Mesodermal cell (in vitro differentiated cells): ENCODE measurements around the gene RGP1. TPM values are rescaled to one million over a fixed set of nuclear protein-coding genes. Genes with fewer than 3 reads are reported as not detected.

Source experiments
- H3K27ac ChIP-seq: 2 replicates; pipeline ENCODE4 v1.7.0; 2013; ENCODE audit warnings: mild to moderate bottlenecking, low read depth, low read length, moderate library complexity; ENCODE audit not compliant: severe bottlenecking
- H3K36me3 ChIP-seq: 2 replicates; pipeline ENCODE4 v1.7.1; 2013; ENCODE audit warnings: mild to moderate bottlenecking, low read length, moderate library complexity; ENCODE audit not compliant: control insufficient read depth, insufficient read depth
- H3K4me1 ChIP-seq: one replicate; pipeline ENCODE4 v1.7.1; 2013; ENCODE audit warnings: mild to moderate bottlenecking, low read length; ENCODE audit not compliant: insufficient read depth, control insufficient read depth, poor library complexity, severe bottlenecking
- H3K4me3 ChIP-seq: 2 replicates; pipeline ENCODE4 v1.7.0; 2013; ENCODE audit warnings: low read length, control low read depth, mild to moderate bottlenecking; ENCODE audit not compliant: insufficient read depth, poor library complexity, severe bottlenecking; ENCODE audit errors: extremely low read depth
- H3K9me3 ChIP-seq: 2 replicates; pipeline ENCODE4 v1.7.1; 2013; ENCODE audit warnings: mild to moderate bottlenecking, low read length, moderate library complexity; ENCODE audit not compliant: control insufficient read depth
- WGBS, 2 experiments: methylation state at CpG; one replicate each; pipeline ENCODE4 v1.1.5; 2013; ENCODE audit warnings: missing lambda C conversion rate in 2 of 2; ENCODE audit not compliant: insufficient coverage in 2 of 2; 5-methylcytosine and 5-hydroxymethylcytosine counted together
- polyA plus RNA-seq, 2 experiments: library from polyadenylated mRNA; stranded (reverse); fragments of 50-300 nt; gene quantifications; one replicate each; pipeline ENCODE4 v1.2.3, GENCODE V29; 2013

Gene RGP1, protein sequence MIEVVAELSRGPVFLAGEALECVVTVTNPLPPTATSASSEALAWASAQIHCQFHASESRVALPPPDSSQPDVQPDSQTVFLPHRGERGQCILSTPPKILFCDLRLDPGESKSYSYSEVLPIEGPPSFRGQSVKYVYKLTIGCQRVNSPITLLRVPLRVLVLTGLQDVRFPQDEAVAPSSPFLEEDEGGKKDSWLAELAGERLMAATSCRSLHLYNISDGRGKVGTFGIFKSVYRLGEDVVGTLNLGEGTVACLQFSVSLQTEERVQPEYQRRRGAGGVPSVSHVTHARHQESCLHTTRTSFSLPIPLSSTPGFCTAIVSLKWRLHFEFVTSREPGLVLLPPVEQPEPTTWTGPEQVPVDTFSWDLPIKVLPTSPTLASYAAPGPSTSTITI
- polyA plus RNA-seq (2013, experiment 1 of 2) = 19.8 TPM
- polyA plus RNA-seq (2013, experiment 2 of 2) = 18.2 TPM

DNA sequence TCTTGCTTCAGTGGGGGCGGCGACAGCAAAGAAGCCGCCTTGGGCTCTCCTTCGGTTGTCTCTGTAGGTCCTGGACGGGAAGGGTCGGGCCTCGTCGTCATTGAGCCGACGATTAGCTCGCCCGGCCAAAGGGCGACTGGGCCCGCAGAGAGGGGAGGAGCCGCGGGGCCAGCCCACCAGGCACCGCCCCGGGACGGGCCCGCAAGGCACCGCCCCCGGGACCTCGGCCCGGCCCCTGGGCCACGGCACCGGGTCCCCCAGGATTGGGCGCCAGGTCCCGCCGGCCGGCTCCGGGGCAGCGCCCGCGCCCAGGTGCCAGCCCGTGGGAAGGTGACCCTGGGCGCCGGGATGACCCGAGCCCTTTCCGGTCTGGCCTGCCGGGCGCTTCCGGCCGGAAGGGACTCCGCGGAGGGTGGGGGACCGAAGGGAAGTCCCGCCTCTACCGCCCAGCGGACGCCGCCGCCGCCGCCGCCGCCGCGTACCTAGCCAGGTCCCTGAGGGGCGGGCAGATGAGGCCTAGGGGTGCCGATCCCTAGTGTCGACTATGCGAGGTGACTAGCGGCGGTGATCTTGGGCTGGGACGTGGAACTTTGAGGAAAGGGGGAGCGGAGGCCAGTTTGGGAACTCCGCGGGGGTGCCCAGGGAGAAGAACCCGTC lies at the start of gene RGP1, which contains the start of gene GBA2:
Gene RGP1 (plus strand): TSS at position 430 of the 657 bp plus-strand sequence. CDS start 469 bp downstream, outside the sequence.
Gene GBA2 (minus strand): TSS at position 371 of the 657 bp plus-strand sequence. CDS start 524 bp downstream, outside the sequence.
- H3K4me3 ChIP-seq = peak within 1 kb of the TSS; percentile 89
- 0% methylated on average over 40 to 68 of the region's 69 CpGs for WGBS, 2 experiments
- peaks cover 30% of the 10 kb centered on the region for H3K4me1 ChIP-seq
- peak within 1 kb of the TSS; percentile 60 for H3K27ac ChIP-seq
- no peaks in the 10 kb centered on the region for H3K9me3 ChIP-seq
- H3K36me3 ChIP-seq = peaks cover 58% of the 10 kb centered on the region

DNA sequence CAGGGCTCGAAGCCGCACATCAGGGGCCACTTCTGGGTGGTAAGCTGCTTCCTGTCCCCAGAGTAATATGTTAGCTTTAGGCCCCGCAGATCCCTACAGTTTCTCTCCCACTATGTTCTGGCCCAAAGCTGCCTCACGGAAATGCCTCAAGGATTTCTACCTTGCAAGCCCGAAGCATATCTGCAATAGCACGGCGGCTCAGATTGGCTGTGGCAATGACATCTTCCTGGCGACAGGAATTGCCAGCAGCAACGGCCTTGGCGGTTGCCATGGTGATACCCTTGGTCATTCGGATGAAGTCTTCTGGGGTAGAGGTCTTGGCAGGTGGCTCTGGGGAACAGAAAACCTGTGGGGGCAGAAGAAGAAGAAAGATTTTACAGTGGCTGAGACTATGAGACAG lies 49.1 kb upstream of the RGP1 start:
- Histone ChIP-seq H3K9me3 (no peaks in the 10 kb centered on the region), H3K27ac (no peak overlapping the region), H3K36me3 (peaks cover 96% of the 10 kb centered on the region), H3K4me1 (no peaks in the 10 kb centered on the region), H3K4me3 (no peak overlapping the region)
- 92 to 94% methylated on average over 10 to 11 of the region's 11 CpGs for WGBS, 2 experiments

DNA sequence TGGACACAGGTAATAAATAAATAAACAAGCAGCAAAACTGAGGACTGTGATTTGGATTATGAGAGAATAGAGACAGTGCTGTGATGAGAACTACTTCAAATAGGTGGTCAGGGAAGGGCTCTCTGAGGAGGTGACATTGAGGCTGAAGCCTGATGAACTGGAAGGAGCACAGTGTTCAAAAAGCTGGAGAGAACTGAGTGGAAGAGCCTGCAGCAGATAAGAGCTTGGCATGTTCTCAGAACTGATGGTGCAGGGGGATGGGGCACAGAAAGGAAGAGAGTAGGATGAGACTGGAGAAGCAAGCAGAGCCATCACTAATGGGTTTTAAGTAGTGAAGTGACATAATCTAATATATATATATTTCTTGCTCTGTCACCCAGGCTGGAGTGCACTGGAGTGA lies 48.1 kb upstream of the RGP1 start:
- Histone ChIP-seq H3K36me3 (peaks cover 99% of the 10 kb centered on the region), H3K4me1 (no peaks in the 10 kb centered on the region), H3K9me3 (no peaks in the 10 kb centered on the region), H3K27ac (no peak overlapping the region), H3K4me3 (no peak overlapping the region)

DNA sequence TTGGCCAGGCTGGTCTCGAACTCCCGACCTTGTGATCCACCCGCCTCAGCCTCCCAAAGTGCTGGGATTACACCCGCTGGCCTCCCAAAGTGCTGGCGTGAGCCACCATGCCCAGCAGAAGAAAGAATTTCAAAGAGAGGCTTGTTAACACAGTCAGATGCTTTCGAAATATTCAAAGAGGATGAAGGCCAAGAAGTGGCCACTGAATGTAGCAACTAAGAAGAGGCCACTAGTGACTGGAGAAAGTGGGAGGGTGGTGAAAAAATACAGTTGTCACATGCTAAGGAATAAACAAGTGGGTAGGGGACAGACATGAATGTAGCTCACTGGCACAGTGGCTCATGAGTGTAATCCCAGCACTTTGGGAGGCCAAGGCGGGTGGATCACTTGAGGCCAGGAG lies 46.4 kb upstream of the RGP1 start:
- no peaks in the 10 kb centered on the region for H3K4me1 ChIP-seq
- H3K27ac ChIP-seq = no peak overlapping the region
- H3K9me3 ChIP-seq = no peaks in the 10 kb centered on the region
- H3K4me3 ChIP-seq = no peak overlapping the region
- H3K36me3 ChIP-seq = peaks cover 100% of the 10 kb centered on the region
- 96 to 98% methylated on average over 7 of the region's 7 CpGs for WGBS, 2 experiments

DNA sequence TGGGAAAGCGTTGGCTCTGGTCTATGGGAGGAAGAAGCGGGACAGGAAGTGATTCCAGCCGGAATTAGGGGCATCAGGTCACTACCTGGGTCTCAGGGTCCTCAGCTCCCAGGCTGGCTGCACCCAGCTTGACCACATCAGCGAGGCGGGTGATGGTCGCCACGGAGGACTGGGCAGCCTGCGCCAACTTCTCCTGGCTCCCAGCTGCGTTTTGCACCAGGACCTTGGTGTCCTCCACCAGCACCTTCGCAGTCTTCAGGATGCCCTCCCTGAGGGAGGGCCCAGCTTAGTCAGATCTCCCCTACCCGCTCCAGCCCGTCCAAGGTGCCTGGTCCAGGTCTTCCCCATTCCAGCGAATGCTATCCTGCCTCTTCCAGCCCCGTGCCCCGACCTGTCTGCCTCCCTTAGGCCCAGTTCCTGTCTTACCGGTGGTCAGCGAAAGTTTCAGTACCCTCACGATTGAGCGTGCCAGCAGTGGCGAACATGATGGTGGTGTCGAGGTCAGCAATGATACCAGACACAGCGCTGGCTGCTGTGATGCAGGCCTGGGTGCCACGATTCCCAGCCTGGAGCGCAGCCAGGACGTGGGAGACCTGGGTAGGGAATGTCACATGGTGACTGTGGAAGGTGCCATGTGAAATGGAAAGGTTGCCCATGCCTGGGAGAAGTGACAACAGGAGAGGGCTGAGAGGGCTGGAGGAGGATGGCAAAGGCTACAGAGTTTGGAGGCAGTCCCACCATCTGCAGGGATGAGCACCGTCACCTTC lies 45.0 kb upstream of the RGP1 start:
- Histone ChIP-seq H3K4me1 (no peaks in the 10 kb centered on the region), H3K9me3 (no peaks in the 10 kb centered on the region), H3K27ac (no peak overlapping the region), H3K4me3 (no peak overlapping the region), H3K36me3 (peaks cover 100% of the 10 kb centered on the region)
- WGBS, 2 experiments = 94 to 96% methylated on average over 25 to 26 of the region's 26 CpGs

DNA sequence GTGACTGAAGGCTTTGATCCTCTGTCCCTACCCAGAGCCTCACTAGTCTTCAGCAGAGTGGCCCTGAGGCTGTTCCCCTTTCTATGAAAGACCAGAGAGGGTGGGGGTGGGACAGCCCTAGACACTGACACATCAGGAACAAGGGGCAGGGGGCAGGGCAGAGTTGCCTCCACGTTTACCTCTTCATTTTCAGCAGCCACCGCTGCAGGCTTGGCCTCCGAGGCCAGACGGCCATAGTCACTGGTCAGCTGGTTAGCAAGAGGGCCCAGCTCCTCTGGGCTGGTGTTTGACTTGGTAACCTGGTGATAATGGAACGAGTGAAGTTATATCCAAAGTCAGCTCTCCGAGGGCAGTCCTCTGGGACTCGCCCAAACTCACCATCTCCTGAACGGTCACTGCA lies 43.7 kb upstream of the RGP1 start:
- WGBS, 2 experiments = 87% methylated on average over 8 of the region's 8 CpGs
- H3K36me3 ChIP-seq = peaks cover 100% of the 10 kb centered on the region

DNA sequence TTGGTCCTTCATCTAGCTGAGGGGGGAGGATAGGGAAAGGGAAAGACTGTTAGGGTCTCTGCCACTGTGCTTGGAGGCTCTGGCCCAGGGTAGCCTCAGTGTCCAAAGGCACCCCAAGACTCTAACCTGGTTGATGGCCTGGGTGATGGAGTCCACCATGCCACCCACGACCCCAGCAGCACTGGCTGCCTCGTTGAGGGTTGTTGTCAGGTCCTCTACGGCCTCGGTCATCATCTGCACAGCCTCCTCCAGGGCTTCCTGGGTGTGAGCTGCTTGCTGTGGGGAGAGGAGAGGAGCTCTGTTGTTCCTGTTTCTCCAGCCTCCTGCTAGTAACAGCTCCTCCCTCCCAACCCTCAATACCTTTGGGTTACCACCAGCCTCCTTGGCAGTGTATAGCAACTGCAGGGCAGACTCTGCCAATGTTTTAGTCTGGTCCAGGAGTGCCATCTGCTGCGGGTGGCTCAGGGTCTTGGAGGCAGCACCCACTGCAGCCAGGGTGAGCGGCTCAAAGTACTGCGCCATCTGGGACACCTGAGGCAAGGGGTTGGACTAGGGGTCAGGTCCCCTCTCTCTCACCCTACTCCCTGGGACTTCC lies 43.2 kb upstream of the RGP1 start:
- H3K4me1 ChIP-seq = no peaks in the 10 kb centered on the region
- 100% methylated on average over 4 to 5 of the region's 7 CpGs for WGBS, 2 experiments
- no peaks in the 10 kb centered on the region for H3K9me3 ChIP-seq
- H3K27ac ChIP-seq = no peak overlapping the region
- peaks cover 100% of the 10 kb centered on the region for H3K36me3 ChIP-seq
- H3K4me3 ChIP-seq = no peak overlapping the region

More for the DNA sequence above, 43.7 kb upstream of the RGP1 start:
- H3K4me3 ChIP-seq = no peak overlapping the region
- no peaks in the 10 kb centered on the region for H3K9me3 ChIP-seq
- no peaks in the 10 kb centered on the region for H3K4me1 ChIP-seq
- no peak overlapping the region for H3K27ac ChIP-seq

DNA sequence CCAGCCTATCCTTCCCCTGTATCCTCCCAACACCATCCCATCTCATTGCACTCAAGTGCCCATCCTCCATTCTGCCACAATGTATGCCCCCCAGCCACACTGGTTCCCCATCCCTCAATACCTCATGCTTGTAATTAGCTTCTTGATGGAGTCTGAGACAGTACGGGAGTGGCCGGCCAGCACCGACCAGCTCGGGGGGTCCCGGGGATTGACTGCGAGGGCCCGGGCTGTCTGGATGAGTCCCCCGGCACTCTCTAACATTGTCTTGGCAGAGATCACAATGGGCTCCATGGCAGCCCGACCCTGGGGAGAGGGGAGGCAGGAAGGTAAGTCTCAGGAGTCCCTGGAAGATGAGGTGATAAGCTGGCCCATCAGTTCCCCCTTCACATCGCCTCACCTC lies 42.1 kb upstream of the RGP1 start:
- Histone ChIP-seq H3K4me3 (no peak overlapping the region), H3K9me3 (no peaks in the 10 kb centered on the region), H3K4me1 (no peaks in the 10 kb centered on the region), H3K27ac (no peak overlapping the region), H3K36me3 (peaks cover 100% of the 10 kb centered on the region)
- WGBS, 2 experiments = 92 to 95% methylated on average over 8 to 9 of the region's 10 CpGs

DNA sequence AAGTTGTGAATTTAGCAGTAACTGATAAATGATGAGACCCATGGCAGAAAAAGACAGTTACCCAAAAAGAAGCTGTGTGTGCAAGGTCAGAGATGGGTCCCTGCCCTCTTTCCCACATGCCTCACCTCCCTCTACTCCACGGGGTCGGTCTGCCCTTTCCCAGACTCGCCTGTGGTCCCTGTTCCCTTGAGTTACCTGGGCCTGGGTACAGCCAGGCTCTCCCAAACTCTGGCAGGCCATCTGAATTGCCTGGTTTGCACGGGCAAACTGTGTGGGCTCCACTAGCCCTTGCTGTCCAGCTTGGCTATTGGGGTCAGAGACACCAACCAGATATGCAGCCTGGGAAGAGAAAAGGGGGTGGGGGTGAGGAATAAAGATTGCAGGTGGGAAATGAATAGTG lies 40.9 kb upstream of the RGP1 start:
- Histone ChIP-seq H3K4me3 (no peak overlapping the region), H3K9me3 (no peaks in the 10 kb centered on the region), H3K27ac (no peak overlapping the region), H3K36me3 (peaks cover 100% of the 10 kb centered on the region), H3K4me1 (no peaks in the 10 kb centered on the region)
- 98 to 100% methylated on average over 1 to 4 of the region's 4 CpGs for WGBS, 2 experiments

DNA sequence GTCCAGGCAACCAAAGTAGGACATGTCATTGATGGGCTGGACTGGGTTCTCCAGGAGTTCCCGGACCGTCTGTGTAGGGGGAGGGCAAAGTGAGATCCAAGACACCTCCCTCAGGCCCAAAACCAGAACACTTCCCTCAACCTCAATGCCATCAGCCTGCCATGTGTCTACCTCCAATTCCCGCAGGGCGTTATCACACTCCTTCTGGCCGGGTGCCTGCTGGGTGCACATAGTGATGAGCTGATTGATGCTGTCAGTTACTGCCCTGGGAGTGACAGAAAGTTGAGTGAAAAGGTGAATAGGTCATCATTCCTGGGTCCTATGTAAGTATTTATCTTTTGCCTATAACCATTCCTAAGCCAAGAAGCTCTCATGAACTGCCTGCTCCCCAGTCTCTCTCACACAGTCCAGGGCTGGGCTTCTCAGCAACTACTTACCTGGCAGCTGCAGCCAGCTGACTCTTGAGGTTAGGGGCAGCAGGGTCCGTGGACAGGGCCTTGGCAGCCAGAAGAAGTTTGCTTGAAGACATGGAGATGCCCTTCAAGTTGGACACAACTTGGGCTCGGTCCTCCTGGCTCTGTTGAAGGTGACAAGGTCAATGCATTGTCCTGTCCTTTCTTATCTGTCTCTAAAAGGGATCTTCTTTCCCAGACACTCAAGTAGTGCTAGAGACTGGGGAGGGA lies 38.1 kb upstream of the RGP1 start:
- Histone ChIP-seq H3K36me3 (peaks cover 100% of the 10 kb centered on the region), H3K9me3 (no peaks in the 10 kb centered on the region), H3K4me1 (no peaks in the 10 kb centered on the region), H3K4me3 (no peak overlapping the region), H3K27ac (no peak overlapping the region)
- 98 to 100% methylated on average over 2 to 4 of the region's 7 CpGs for WGBS, 2 experiments
